Bone marrow (tissue), 2 donors: ENCODE results near the gene ME1.
"Not testable (repeated sequence)": the region's sequence is repeated elsewhere in the genome, so short reads cannot be mapped to it uniquely, and the experiment has no call there.

Source experiments
- DNase-seq, 2 donors: peaks; one replicate each; lab custom pipeline; 2025; lab: John Stamatoyannopoulos, UW

The ME1 gene

GRCh38 chr6:83352424-83353061, 78.3 kb downstream of the ME1 start:
- no peak for DNase-seq

DNA sequence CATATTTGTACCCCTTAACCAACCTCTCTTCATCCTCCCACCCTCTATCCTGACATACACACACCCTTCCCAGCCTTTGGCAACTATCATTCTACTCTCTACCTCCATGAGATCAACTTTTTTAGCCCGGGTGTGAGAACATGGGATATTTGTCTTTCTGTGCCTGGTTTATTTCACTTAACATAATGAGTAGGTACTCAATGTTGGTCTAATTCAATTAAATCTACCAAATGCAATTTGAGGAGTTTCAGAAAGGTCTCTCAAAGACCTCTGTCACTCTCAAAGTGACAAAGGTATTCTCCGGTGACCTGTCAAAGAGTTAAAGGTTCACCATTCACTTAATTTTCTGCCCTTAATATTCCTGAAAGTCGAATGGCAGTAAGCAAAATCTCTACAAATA, 87.7 kb downstream of the ME1 start:
- DNase-seq, result no peak

DNA sequence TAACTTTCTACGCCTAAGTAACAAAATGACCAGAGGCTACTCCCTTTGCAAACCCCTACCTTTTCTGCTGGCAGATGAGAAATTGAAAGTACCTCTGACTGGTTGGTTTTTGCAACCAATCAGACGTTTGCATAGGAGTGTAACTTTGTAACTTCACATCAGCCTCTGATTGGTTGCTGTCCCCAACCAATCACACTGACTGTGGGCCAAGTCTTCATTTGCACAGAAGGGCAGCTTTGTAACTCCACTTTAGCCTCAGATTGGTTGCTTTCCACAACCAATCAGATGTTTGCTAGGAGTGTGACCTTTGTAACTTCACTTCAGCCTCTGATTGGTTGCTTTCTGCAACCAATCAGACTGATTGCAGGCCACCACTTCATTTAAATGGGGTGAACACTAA, 89.1 kb downstream of the ME1 start:
- DNase-seq, result no peak

DNA sequence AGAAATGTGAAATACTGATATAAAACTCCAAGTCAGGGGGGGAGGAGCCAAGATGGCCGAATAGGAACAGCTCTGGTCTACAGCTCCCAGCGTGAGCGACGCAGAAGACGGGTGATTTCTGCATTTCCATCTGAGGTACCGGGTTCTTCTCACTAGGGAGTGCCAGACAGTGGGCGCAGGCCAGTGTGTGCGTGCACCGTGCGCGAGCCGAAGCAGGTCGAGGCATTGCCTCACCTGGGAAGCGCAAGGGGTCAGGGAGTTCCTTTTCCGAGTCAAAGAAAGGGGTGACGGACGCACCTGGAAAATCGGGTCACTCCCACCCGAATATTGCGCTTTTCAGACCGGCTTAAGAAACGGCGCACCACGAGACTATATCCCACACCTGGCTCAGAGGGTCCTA, 96.9 kb downstream of the ME1 start:
- DNase-seq, result not testable (repeated sequence)

DNA sequence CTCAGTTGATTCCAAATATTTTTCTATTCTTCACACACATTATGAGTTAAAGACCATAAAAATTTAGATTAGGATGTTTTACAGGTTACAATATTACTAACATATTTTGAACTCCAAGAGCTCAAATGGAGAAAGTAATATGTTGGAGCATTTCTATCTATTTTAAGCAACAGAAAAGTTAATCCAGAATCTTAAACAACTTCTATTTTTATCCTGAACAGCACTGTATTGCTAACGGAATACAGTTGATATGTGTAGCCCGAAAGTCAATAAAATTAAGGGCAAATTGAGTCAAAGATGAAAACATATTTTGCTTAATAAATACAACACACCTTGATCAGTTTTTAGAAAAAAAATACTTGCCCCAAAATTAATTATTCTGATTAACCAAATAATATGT, 97.4 kb downstream of the ME1 start:
- no peak for DNase-seq

GRCh38 chr6:83314693-83315092, 116.2 kb downstream of the ME1 start:
- DNase-seq, result no peak

DNA sequence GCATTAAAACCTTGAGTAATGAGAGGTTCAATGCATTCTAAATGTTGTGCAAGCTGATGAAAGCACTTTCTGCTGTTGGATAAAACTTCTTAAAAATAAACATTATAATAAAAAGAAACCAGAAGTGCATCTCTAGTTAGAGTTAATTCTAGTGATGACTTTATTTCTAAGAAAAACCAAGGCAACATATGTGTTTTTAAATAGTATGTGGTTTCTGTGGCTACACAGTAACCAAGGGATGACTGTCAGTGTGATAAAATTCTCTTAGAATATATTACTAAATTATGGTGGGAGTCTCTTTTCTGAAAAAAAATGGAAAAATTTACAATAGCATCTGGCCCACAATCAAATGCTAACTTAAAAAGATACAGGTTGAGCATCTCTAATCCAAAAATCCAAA, 117.0 kb downstream of the ME1 start:
- peak in 1 of 2 donors; percentile 27 for DNase-seq

DNA sequence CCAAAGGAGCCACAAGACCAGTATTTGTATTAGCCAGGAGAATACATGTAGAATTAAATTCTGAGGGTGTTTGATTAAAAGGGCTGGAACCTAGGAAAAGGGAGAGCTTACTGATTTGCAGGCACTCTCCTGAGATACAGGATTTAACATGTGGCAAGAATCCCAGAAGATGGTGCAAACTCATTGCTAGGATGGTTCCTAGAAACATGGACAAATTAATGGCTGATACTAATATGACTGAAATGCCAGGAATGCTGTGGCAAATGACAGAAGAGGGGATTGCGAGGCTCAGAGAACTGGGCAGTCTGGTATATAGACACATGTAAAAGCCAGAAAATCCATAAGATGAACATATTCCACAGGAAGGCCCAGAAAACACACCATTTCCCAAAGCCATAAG, 119.6 kb downstream of the ME1 start:
- no peak for DNase-seq

- DNase-seq, result no peak
Measured at GRCh38 chr6:83310046-83310445, 120.8 kb downstream of the ME1 start.

DNA sequence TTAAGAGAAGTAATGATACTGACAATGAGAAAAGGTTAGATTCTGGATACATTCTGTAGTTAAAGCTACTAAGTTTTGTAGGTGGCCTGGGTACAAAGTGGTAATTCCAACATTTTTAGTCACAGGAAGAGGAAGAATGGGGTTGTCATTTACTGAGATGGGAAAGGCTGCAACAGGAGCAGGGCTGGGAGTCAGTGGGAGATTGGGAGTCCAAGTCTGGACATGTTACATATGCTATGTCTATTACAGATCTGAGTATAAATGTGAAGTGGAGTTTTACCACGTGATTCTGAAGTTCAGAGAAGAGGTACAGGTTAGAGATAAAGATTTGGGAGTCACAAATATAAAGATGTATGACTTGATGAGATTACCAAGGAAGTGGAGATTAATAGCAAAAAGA, 121.5 kb downstream of the ME1 start:
- DNase-seq, result no peak

DNA sequence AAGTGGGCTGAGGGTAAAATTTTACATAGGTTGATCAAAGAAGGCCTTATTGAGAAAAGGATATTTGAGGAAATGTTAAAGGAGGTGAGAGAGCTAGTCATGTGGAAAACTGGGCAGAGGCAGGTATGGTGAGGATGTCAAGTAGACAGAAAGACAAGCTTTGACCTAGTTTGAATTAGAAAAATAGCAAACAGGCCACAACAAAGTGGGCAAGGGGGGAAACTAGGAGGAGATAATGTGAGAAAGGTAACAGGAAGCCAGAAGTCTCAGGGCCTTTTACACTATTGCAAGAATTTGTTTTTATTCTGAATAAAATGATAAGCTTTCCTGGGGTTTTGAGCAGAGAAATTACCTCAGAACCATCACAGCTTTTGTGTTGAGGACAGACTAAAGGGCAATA, 122.0 kb downstream of the ME1 start:
- DNase-seq, result no peak

DNA sequence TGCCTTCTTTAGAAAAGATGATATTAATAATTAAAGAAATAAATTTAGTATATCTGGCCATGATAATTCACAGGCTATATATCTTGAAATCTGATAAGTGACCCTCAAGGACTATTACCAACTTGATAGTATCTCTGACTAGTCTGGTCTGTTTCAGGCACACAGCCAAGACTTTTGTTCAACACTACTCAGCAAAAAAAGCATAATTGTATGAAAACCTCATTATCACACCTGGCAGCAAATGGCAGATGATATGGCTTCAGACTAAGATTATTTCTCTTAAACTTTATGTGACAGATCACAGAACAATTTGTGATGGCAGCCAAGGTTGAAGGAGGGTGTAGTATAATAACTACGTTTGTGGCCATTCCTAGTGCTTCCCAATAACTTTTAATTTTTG, 123.0 kb downstream of the ME1 start:
- DNase-seq, result no peak

DNA sequence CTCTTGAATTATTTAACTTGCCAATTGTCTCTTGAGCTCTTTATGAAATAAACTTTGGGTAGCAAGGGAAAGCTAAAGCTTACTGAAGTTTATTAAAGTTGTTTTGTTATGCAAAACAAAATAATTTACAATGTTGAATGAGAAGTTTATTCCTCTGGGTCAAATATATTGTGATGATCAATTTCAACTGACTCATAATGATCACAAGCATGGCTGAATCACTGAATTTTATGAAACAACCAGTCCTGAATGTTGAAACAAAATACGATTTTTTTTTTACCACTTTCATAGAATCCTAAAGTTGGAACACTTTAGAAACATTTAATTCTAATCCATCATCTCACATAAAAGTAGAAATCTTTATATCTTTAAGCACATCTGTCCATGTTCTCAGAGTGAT, 127.4 kb downstream of the ME1 start:
- no peak for DNase-seq

DNA sequence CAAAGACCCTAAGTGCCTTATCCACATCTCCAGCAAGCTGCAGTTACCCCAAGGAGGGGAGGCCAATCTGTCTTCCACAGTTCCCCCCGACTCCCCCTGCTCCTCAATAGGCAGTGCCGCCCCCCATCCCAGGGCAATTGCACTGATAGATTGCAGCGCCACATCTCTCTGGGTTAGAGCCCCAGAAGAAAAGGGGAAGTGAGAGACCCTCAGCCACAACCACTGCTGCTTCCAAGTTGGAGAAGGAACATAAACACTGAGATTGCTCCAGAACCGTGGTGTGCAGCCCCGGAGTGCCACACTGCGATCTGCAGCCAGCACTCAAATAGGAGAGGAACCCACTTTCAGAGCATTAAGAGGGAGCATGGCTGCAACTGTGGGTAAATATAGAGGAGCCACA, 136.2 kb downstream of the ME1 start:
- no peak for DNase-seq

GRCh38 chr6:83292900-83293843, 137.7 kb downstream of the ME1 start:
- DNase-seq, result no peak

DNA sequence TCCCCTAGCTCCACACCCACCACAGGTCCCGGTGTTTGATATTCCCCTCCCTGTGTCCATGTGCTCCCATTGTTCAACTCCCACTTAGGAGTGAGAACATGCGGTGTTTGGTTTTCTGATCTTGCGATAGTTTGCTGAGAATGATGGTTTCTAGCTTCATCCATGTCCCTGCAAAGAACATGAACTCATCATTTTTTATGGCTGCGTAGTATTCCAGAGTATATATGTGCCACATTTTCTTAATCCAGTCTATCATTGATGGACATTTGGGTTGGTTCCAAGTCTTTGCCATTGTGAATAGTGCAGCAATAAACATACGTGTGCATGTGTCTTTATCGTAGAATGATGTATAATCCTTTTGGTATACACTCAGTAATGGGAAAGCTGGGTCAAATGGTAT, 143.6 kb downstream of the ME1 start:
- not testable (repeated sequence) for DNase-seq

GRCh38 chr6:83285917-83286316, 144.9 kb downstream of the ME1 start:
- DNase-seq, result no peak

- DNase-seq, result no peak
Measured at GRCh38 chr6:83273596-83273995, 157.3 kb downstream of the ME1 start.

- DNase-seq, result no peak
Measured at GRCh38 chr6:83270971-83271719, 159.7 kb downstream of the ME1 start.

GRCh38 chr6:83265384-83265783, 165.5 kb downstream of the ME1 start:
- no peak for DNase-seq

GRCh38 chr6:83260577-83260976, 170.3 kb downstream of the ME1 start:
- DNase-seq, result no peak

DNA sequence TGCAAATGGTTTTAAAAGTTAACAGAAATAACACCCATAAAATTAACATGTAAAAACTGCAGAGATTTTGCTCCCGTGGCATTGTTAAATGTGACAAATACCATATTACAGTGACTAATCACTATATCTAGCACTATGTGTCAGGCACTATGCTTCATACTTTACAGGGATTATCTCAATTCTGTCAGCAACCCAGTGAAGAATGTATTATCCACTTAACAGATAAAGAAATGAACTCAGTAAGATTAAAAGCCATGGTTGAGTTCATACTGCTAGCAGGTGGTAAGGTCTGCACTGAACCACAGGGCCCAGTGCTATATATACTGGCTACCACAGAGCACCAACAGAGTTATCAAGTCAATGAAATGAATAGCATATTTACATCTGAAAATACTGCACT, 172.3 kb downstream of the ME1 start:
- DNase-seq, result no peak

DNA sequence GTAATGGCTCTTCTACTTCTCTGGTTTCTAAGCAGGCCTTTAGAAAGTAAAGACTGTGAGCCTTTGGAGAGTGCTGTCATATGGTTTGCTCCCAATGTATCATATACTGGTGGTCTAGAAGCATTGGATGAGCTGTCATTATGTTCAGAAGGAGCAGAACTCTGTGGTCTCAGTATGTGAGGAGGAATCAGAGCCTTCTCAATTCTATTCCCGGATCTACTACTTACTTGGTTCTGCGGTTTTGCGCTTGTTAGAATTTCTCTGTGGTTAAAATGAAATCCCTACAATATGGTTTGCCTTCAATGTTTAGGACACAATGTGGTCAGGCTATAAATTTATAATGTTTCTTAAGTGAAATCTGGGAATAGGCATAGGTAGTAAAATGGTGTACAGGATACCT, 173.1 kb downstream of the ME1 start:
- DNase-seq, result no peak
